ENCODE data around the gene CUEDC2.

GRCh38 chr10:102426803-102427287 is 5.5 kb downstream of the CUEDC2 start:
- TF ChIP-seq CTCF (IDR thresholded peaks at IDR 0.05; ENCODE audit: poor library complexity) = no peak
- TF ChIP-seq EZH2phosphoT487 (IDR thresholded peaks at IDR 0.05; ENCODE audit: low read depth, severe bottlenecking, unreplicated experiment) = no peak
- TF ChIP-seq EZH2 (IDR thresholded peaks at IDR 0.05; ENCODE audit: borderline replicate concordance) = no peak

All from hepatocyte (in vitro differentiated cells).